Keratinocyte (primary cell): ENCODE measurements around the gene SMIM14.

ENCODE experiments used
- EZH2 ChIP-seq: IDR thresholded peaks from one replicate; pipeline ENCODE4 v1.6.1; 2012; ENCODE audit warnings: inconsistent platforms, mild to moderate bottlenecking, low read length, moderate library complexity
- TF ChIP-seq, protein P1 (sequence below), 3 experiments: IDR thresholded peaks in 1 of 3; conservative IDR thresholded peaks in 1 of 3; optimal IDR thresholded peaks in 1 of 3; 2 replicates in 2 of 3; 3 replicates in 1 of 3; pipeline versions ENCODE3 to v1.5.1; 2011; ENCODE audit warnings: low read length in 3 of 3, mild to moderate bottlenecking in 3 of 3, moderate library complexity in 2 of 3, control low read depth in 1 of 3, inconsistent platforms in 1 of 3; ENCODE audit not compliant: insufficient read depth in 2 of 3; ENCODE audit errors: extremely low read depth in 1 of 3

DNA sequence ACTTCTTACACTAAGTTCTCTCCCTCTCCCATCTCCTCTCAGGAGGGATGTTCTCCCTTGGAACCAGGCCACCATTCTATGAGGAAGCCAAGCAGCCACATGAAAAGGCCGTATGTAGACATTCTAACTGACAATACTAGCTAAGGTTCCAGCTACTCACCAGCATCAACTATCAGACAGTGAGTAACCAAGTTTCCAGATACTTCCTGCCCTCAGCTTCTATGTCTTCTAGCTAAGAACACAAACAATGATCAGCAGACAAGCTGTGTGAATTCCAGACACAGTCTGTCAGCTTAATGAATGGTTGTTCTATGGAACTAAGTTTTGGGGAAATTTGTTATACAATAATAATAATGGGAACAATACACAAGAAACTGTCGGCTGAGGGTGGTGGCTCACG lies 50.8 kb downstream of the SMIM14 start:
- TF ChIP-seq, protein P1, sequence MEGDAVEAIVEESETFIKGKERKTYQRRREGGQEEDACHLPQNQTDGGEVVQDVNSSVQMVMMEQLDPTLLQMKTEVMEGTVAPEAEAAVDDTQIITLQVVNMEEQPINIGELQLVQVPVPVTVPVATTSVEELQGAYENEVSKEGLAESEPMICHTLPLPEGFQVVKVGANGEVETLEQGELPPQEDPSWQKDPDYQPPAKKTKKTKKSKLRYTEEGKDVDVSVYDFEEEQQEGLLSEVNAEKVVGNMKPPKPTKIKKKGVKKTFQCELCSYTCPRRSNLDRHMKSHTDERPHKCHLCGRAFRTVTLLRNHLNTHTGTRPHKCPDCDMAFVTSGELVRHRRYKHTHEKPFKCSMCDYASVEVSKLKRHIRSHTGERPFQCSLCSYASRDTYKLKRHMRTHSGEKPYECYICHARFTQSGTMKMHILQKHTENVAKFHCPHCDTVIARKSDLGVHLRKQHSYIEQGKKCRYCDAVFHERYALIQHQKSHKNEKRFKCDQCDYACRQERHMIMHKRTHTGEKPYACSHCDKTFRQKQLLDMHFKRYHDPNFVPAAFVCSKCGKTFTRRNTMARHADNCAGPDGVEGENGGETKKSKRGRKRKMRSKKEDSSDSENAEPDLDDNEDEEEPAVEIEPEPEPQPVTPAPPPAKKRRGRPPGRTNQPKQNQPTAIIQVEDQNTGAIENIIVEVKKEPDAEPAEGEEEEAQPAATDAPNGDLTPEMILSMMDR (optimal IDR thresholded peaks at IDR 0.05 in 1 of 3, IDR thresholded peaks at IDR 0.05 in 1 of 3, conservative IDR thresholded peaks at IDR 0.05 in 1 of 3; ENCODE audit: extremely low read depth in 1 of 3, insufficient read depth in 2 of 3, low read length in 3 of 3) = no peak
- TF ChIP-seq EZH2 = no peak
